Measurements from ENCODE around the gene RSRC2.
"Not testable (repeated sequence)": the region's sequence is repeated elsewhere in the genome, so short reads cannot be mapped to it uniquely, and the experiment has no call there.

Gene RSRC2, protein sequence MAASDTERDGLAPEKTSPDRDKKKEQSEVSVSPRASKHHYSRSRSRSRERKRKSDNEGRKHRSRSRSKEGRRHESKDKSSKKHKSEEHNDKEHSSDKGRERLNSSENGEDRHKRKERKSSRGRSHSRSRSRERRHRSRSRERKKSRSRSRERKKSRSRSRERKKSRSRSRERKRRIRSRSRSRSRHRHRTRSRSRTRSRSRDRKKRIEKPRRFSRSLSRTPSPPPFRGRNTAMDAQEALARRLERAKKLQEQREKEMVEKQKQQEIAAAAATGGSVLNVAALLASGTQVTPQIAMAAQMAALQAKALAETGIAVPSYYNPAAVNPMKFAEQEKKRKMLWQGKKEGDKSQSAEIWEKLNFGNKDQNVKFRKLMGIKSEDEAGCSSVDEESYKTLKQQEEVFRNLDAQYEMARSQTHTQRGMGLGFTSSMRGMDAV

DNA sequence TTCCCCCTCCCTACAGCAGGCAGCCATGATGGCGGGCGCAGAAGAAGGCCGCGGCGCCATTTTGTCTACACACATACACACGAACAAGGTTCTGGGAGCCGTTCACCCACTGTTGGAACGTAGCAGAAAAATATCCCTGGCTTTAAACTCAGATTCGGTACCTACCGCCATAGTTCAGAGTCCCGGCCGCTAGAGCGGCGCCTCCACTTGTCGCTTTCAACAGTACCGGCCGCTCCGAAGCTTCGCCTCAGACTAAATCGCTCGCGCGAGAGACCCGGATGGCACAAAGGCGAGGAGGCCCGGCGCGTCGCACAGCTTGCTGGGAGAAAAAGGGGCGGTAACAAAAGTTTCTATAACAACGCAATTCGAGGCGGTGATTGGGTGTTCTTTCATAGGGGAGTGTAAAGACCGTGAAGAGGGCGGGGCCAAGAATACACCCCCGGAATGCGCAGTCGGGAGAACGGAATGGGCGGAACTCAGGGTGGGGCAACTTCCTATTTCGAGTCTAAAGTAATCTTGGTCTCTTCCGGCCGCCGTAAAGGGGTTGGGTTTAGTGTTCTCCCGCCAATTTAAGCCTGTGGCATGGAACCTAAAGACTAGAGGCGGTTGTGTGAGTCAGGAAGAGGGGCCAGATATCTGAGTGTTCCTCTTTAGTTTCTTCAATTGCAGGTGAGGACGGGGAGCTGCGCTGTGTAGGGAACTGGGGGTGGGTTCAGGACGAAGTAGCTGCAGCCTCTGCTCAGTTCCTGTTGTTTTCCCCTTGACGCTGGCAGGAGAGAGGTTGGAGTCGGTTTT is at the start of gene RSRC2, which contains the start of gene KNTC1:
Gene RSRC2 (minus strand): TSS at position 254 of the 795 bp plus-strand sequence. CDS start 83 bp downstream, at position 171.
Gene KNTC1 (plus strand): TSS at position 567 of the 795 bp plus-strand sequence. CDS start 2,815 bp downstream, outside the sequence.
- peak; percentile 100 for DNase-seq

DNA sequence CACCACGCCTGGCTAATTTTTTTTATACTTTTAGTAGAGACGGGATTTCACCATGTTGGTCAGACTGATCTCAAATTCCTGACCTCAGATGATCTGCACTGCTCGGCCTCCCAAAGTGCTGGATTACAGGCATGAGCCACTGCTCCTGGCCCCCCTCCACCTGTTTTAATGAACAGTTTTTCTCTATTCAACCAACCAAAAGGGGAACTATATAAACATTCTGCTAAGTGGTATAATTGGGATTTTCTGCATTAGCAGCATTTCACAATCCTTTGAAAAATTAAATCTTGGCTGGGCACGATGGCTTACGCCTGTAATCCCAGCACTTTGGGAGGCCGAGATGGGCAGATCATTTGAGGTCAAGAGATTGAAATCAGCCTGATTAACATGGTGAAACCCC is 45.1 kb upstream of the RSRC2 start:
- no peak for DNase-seq

GRCh38 chr12:122570006-122570405 is 43.3 kb upstream of the RSRC2 start:
- not testable (repeated sequence) for DNase-seq

GRCh38 chr12:122569288-122569687 is 42.6 kb upstream of the RSRC2 start:
- no peak for DNase-seq

- not testable (repeated sequence) for DNase-seq
Observed at GRCh38 chr12:122566816-122567215, 40.1 kb upstream of the RSRC2 start.

DNA sequence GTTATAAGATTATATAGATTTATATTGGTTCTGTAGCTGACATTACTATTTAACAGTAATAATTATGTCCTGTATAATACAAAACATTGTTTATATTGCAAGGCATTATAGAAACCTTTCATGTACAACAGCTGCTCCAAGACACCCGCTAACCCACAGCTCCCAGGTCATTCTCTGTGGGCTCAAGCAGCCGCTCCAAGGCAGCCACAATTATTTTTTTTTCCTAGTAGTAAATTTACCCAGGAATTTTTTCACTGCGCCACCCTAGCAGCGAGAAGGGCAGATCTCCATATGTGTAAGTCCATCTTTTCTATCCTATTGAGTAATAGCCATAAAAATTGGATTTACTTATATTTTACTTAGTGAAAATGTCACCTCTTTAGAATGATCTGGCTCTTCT is 36.6 kb upstream of the RSRC2 start:
- DNase-seq: no peak

DNA sequence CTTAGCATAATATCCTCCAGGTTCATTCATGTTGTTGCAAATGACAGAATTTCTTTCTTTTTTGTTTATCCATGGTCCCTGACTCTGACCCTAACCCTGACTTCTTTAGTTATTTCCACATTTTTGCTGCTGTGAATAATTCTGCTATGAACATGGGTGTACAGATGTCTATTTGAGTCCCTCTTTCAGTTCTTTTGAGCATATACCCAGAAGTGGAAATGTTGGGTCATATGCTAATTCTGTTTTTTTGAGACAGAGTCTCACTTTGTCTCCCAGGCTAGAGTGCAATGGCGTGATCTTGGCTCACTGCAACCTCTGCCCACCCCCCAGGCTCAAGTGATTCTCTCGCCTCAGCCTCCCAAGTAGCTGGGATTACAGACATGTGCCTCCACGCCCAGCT is 33.4 kb upstream of the RSRC2 start:
- DNase-seq: no peak

DNA sequence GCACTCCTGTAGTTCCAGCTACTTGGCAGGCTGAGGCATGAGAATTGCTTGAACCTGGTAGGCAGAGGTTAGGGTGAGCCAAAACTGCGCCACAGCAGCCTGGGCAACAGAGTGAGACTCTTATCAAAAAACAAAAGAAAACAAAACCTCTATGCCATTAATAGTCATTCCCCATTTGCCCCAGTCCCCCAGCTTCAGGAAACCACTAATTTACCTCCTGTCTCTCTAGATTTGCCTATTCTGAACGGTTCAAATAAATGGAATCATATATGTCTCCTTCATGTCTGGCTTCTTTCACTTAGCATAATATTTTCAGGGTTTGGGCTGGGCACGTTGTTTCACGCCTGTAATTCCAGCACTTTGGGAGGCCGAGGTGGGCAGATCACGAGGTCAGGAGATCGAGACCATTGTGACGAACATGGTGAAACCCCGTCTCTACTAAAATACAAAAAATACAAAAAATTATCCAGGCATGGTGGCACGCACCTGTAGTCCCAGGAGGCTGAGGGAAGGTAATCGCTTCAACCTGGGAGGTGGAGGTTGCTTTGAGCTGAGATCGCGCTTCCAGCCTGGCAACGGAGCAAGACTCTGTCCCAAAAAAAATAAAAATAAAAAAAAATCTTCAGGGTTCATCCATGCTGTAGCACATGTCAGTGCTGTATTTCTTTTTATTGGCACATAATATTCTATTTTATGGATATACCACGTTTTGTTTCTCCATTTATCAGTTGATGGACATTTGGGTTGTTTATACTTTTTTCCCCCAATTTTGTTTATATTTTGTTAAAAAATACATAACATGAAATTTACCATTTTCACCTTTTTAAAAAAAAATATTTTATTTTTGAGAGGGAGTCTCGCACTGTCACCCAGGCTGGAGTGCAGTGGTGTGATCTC is 32.3 kb upstream of the RSRC2 start:
- DNase-seq: no peak

DNA sequence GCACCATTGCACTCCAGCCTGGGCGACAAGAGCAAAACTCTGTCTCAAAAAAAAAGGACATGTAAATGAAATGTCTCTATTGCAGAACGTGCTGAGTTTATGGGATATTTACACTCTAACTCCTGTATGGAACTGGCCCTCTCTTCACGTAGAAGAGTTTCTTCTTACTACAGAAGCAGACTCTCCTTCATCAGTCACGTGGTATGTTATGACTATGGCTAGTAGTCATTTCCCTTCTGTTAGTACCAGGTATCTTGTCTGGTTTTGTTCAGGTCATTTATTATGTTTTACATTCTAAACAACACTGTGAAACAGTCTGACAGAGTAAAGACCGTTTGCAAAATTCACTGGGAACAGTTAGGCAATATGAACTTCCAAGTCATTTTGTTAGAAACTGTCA is 20.6 kb upstream of the RSRC2 start:
- no peak for DNase-seq

DNA sequence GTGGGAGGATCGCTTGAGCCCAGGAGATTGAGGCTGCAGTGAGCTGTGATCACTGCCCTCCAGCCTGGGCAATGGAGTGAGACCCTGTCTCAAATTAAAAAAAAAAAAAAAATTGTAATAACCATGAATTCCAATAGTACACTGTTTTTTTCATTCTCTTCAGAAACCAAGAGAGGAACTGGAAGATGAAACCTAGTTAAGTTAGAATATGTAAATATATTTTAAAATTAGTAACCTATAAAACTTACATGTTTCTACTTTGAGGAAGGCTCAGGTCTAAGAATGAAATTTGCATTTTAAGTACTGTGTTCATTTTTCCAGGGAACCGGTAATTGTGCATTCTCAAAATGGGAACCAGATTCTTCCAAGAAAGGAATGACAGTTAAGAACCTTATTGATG is 19.1 kb upstream of the RSRC2 start:
- DNase-seq: no peak

DNA sequence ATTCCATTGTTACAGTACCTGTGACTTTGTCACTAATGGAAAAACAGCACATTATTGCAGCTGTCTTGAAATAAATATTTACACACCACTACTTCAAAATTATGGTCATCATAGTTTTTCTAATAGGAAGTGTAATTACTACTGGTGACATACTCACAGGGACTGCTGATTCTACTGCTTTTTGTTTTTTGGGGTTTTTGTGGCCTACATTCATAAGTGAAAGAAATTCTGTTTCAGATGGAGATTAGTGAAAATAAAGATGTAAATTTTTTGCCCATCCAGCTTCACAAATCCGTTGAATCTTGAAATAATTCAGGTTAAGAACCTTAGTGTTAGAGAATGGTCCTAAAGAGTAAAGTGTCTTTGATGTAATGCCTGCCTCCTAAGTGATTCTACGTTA is 17.8 kb upstream of the RSRC2 start:
- DNase-seq: no peak

DNA sequence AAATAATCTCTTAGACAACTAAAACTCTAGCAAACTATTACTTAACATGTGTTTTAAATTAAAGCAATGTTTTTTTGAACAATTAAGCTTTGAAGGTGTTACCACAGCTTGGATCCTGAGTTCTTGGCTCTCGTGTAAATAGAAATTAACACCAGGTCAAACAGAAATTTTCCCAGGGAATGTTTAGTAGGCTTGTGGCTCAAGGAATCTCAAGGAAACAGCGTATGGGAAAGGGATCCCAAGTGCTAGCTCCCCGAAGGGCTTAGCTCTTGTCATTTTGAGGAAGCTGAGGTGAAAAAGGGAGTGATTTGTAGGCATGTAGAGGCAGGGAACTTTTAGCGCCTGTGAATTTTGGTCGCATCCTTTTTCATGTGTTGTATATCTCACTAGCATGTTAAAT is 11.8 kb upstream of the RSRC2 start:
- no peak for DNase-seq

DNA sequence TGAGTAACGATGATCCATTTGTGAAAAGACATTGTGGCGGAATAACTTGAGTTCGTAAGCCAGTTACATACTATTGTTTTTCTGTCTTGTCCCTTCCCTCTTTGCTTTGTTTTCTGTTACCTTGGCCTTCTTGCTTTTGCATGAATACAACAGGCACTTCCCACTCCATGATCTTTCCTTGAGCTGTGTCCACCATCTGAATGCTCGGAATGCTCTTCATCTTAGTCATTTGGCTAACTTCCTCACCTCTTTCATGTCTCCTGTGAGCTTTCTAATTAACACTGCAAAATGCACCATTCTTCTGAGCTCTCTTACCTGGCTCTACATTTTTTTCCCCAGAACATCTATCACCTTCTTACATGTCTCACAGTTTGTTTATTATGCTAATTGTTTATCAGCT is 10.3 kb upstream of the RSRC2 start:
- no peak for DNase-seq

DNA sequence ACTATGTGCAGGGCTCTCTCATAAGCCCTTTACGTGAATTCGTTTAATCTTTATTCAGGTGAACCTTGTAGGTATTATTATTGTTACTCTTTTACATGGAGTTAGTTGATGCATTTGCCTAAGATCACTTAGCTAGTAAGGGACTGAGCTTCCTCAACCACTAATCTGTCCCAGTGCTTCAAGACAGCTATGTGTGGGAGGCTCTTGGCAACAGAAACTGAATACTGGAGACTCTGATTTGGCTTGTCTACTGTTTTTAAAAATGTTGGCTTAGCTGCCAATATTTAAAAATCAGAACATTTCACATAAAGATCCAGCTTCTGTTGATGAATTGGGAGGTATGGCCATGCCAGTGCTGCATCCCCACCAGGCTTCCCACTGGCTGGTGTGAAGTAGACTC is 7.1 kb upstream of the RSRC2 start:
- no peak for DNase-seq

DNA sequence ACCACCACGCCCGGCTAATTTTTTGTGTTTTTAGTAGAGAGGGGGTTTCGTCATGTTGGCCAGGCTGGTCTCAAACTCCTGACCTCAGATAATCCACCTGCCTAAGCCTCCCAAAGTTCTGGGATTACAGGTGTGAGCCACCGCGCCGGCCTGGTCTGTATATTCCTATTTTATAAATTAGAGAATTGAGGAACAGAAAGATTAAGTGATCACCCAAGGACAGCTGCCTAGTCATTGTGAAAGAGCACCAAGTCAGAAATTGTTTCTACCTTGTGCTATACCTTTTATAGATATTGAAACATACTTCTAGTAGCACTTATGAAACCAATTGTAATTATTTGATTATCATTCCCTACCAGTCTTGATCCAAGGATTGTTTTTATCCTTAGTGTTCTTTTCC is 2.3 kb upstream of the RSRC2 start:
- no peak for DNase-seq

DNA sequence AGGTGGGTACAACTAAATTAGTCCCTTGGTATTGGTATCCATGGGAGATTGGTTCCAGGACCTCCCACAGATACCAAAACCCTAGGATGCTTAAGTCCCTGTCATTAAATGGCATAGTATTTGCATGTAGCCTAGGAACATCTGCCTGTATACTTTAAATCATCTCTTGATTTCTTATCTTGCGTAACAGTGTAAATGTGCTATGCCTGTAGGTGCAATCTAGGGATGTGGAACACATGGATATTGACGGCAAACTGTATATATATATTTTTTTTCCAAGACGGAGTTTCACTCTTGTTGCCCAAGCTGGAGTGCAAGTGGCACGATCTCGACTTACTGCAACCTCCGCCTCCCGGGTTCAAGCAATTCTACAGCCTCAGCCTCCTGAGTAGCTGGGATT is 1.8 kb upstream of the RSRC2 start:
- DNase-seq: no peak

GRCh38 chr12:122527478-122527944 is 775 bp upstream of the RSRC2 start:
- no peak for DNase-seq

GRCh38 chr12:122523846-122524718 is 2.7 kb downstream of the RSRC2 start:
- DNase-seq: no peak

DNA sequence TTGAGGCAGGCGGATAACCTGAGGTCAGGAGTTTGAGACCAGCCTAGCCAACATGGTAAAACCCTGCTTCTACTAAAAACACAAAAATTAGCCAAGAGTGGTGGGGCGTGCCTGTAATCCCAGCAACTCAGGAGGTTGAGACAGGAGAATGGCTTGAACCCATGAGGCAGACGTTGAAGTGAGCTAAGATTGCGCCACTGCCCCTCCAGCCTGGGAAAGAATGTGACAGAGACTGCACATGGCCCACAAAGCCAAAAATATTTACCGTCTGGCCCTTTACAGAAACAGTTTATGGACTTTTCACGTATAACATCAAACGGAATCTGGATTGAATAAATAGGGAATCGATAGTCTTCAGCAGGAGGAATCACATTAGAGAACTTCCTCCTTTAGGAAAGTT is 3.5 kb downstream of the RSRC2 start:
- no peak for DNase-seq

DNA sequence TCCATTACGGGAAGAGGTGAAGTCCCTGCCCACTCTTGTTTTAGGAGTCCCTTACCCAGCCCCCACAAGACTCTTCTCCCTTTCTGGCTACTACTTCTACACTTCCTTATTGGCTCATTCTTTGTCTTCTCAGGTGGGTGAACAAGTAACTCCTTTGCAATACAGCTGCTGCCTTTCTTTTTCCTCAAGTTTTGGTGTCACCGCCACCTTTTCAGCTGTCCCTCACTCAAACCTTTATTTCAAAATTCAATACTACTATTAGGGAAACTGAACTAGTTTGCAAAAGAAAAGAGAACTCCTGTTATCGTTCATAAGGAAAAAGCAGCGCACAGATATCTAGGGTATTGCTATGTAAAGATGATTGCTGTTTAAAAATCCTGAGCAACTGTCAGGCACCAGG is 6.1 kb downstream of the RSRC2 start:
- no peak for DNase-seq

DNA sequence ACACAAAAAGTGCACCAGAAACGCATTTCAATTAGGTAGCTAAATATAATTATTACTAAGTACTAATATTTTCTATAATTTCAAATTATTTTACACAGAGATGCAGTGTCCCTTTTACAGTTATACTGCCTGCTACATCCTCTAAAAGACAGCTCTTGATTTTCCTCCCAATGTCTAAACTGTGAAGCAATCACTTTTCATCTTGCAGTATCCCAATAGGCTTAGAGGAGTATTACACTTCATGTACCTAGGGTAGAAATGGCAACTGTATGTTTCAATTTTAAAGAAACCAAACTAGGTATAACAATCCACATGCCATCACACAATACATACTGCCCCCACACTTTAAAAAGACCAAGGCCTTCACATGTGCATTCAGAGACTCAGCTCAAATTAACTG is 7.3 kb downstream of the RSRC2 start:
- no peak for DNase-seq

GRCh38 chr12:122518908-122519307 is 7.8 kb downstream of the RSRC2 start:
- no peak for DNase-seq
